OCI-LY7 (cell line): ENCODE data around the gene B3GAT1.

ENCODE experiments used
- EZH2phosphoT487 ChIP-seq: fragments of 200-600 bp; sonication (generic); IDR thresholded peaks from 2 replicates; pipeline ENCODE4 v1.6.1; 2018; ENCODE audit warnings: low read depth, borderline replicate concordance, mild to moderate bottlenecking, mixed run types, antibody characterized with exemption, low read length, moderate library complexity, mixed read lengths
- TF ChIP-seq, protein P1 (sequence below): fragments of 200-600 bp; sonication (generic); conservative IDR thresholded peaks from 2 replicates; pipeline ENCODE4 v1.5.1; 2014; ENCODE audit warnings: mild to moderate bottlenecking, antibody characterized with exemption, low read length, moderate library complexity, mixed read lengths

DNA sequence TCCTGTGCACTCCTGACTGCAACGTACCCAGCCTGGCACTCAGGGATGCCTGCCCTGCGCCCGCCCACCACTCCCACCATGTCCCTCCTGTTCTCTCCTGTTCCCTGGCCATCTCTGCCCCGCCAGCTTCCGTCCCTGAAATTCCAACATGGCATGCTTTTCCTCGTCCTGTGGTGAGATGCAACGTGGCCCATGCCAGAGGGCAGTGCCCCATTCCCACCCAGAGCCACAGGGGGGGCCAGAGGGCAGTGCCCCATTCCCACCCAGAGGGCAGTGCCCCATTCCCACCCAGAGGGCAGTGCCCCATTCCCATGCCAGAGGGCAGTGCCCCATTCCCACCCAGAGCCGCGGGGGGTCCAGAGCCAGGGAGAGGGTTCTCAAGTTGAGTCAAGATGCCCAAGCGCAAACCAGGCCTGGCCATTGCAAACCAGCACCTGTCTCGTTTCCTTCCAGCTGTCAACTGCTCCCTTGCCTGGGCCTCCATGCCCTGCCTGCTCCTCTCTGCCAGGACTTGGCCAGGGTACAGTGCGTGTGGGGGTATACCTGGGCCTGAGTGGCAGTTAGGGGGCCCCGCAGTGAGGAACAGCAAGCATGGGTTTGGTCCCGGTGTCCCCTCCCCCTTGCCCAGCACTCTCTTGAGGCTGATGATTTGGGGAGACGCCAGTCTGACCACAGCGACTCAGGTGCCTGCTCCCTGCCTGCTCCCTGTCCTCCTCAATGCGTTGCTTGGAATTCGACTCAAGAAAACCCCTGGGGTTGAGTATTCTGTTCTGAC, 14.6 kb downstream of the B3GAT1 start:
- TF ChIP-seq, protein P1, sequence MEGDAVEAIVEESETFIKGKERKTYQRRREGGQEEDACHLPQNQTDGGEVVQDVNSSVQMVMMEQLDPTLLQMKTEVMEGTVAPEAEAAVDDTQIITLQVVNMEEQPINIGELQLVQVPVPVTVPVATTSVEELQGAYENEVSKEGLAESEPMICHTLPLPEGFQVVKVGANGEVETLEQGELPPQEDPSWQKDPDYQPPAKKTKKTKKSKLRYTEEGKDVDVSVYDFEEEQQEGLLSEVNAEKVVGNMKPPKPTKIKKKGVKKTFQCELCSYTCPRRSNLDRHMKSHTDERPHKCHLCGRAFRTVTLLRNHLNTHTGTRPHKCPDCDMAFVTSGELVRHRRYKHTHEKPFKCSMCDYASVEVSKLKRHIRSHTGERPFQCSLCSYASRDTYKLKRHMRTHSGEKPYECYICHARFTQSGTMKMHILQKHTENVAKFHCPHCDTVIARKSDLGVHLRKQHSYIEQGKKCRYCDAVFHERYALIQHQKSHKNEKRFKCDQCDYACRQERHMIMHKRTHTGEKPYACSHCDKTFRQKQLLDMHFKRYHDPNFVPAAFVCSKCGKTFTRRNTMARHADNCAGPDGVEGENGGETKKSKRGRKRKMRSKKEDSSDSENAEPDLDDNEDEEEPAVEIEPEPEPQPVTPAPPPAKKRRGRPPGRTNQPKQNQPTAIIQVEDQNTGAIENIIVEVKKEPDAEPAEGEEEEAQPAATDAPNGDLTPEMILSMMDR: no peak
- no peak for TF ChIP-seq EZH2phosphoT487
